Right lobe of liver (tissue), 4 donors: Measurements from ENCODE around the gene HOXD1.

Experiments
- CTCF ChIP-seq, 4 donors: fragments of 200-600 bp in 3 of 4; fragments of 450-650 bp in 1 of 4; IDR thresholded peaks; one replicate each; pipeline versions ENCODE4 v1.5.1 to v1.8.0; 2016 to 2022; ENCODE audit warnings: antibody characterized with exemption in 4 of 4, mild to moderate bottlenecking in 2 of 4
- POLR2A ChIP-seq: fragments of 450-650 bp; IDR thresholded peaks from one replicate; pipeline ENCODE4 v1.6.1; 2017; ENCODE audit warnings: antibody characterized with exemption, mild to moderate bottlenecking
- donor health status: DM: no; HTN: no; CAD: no.
- donor health status: DM: no; HTN: no; CAD: no.
- donor health status: DM: no; HTN: yes; CAD: no.

GRCh38 chr2:176186024-176186423 is 2.4 kb upstream of the HOXD1 start:
- TF ChIP-seq CTCF (IDR thresholded peaks at IDR 0.05) (no peak), POLR2A (no peak)
